Fibroblast of pulmonary artery (primary cell): Measurements from ENCODE around the gene PLK3.

Experiments
- DNase-seq: peaks from one replicate; pipeline ENCODE4 v3.0.0-alpha.2; 2010; ENCODE audit warnings: low read depth
- H3K4me3 ChIP-seq: replicated peaks from 2 replicates; pipeline ENCODE4 v1.5.1; 2011; ENCODE audit warnings: low read depth, mild to moderate bottlenecking, control low read depth, low read length, moderate library complexity
- CTCF ChIP-seq: IDR thresholded peaks from 2 replicates; pipeline ENCODE4 v1.5.1; 2011; ENCODE audit warnings: mild to moderate bottlenecking, control low read depth, low read length, inconsistent platforms; ENCODE audit errors: missing control alignments

PLK3 gene

GRCh38 chr1:44783697-44784093 is 16.5 kb upstream of the PLK3 start:
- peak overlapping the region; percentile 29 for H3K4me3 ChIP-seq
- TF ChIP-seq CTCF: no peak

GRCh38 chr1:44784094-44785028 is 15.8 kb upstream of the PLK3 start:
- no peak for TF ChIP-seq CTCF
- no peak for DNase-seq
- H3K4me3 ChIP-seq: peak overlapping the region; percentile 29

More at GRCh38 chr1:44783697-44784093, 16.5 kb upstream of the PLK3 start:
- no peak for DNase-seq

- TF ChIP-seq CTCF: no peak
- H3K4me3 ChIP-seq: no peak overlapping the region
- no peak for DNase-seq
These were observed 15.2 kb upstream of the PLK3 start for GRCh38 chr1:44785029-44785380.

GRCh38 chr1:44785501-44786137 is 14.6 kb upstream of the PLK3 start:
- no peak for DNase-seq
- peak overlapping the region; percentile 45 for H3K4me3 ChIP-seq
- TF ChIP-seq CTCF: no peak

GRCh38 chr1:44786138-44786840 is 13.9 kb upstream of the PLK3 start:
- peak; percentile 59 for DNase-seq
- H3K4me3 ChIP-seq: peak overlapping the region; percentile 45
- peak; percentile 97 for TF ChIP-seq CTCF

- H3K4me3 ChIP-seq: no peak overlapping the region
- DNase-seq: no peak
These were observed 13.2 kb upstream of the PLK3 start for GRCh38 chr1:44786841-44787426.

More at GRCh38 chr1:44786841-44787426, 13.2 kb upstream of the PLK3 start:
- TF ChIP-seq CTCF: no peak
